Liver (tissue), 9 donors: ENCODE results near the gene MORN3. TPM values are rescaled to one million over a fixed set of nuclear protein-coding genes. Genes with fewer than 3 reads are reported as not detected.

ENCODE experiments used
- DNase-seq: peaks from one replicate; pipeline ENCODE4 v3.0.0-alpha.2; 2017; ENCODE audit warnings: low spot score
- H3K27ac ChIP-seq, 2 donors: one replicate each; pipeline ENCODE4 v1.7.0; 2013; ENCODE audit warnings: inconsistent platforms in 2 of 2, low read length in 2 of 2, control low read depth in 1 of 2, low read depth in 1 of 2, mild to moderate bottlenecking in 1 of 2
- H3K27me3 ChIP-seq, 4 donors: one replicate each; pipeline versions ENCODE4 v1.6.1 to v1.7.0; 2013; ENCODE audit warnings: low read length in 3 of 4, inconsistent platforms in 1 of 4, mild to moderate bottlenecking in 1 of 4, moderate library complexity in 1 of 4; ENCODE audit not compliant: control insufficient read depth in 4 of 4, insufficient read depth in 4 of 4
- H3K36me3 ChIP-seq, 4 donors: one replicate each; pipeline versions ENCODE4 v1.6.1 to v1.7.0; 2013; ENCODE audit warnings: low read length in 3 of 4, mild to moderate bottlenecking in 3 of 4, low read depth in 1 of 4, moderate library complexity in 1 of 4; ENCODE audit not compliant: control insufficient read depth in 4 of 4, insufficient read depth in 3 of 4
- H3K4me1 ChIP-seq, 4 donors: one replicate each; pipeline versions ENCODE4 v1.6.1 to v1.7.0; 2013; ENCODE audit warnings: low read length in 3 of 4, mild to moderate bottlenecking in 3 of 4, moderate library complexity in 1 of 4; ENCODE audit not compliant: control insufficient read depth in 4 of 4, insufficient read depth in 4 of 4
- H3K4me3 ChIP-seq, 3 donors: one replicate each; pipeline versions ENCODE4 v1.6.1 to v1.7.0; 2013; ENCODE audit warnings: low read length in 3 of 3, control low read depth in 1 of 3, low read depth in 1 of 3, mild to moderate bottlenecking in 1 of 3
- H3K9ac ChIP-seq, 2 donors: one replicate each; pipeline ENCODE4 v1.7.0; 2013; ENCODE audit warnings: low read length in 2 of 2, mild to moderate bottlenecking in 2 of 2, moderate library complexity in 2 of 2, control low read depth in 1 of 2, low read depth in 1 of 2
- H3K9me3 ChIP-seq, 4 donors: one replicate each; pipeline versions ENCODE4 v1.6.1 to v1.7.0; 2013; ENCODE audit warnings: low read length in 3 of 4; ENCODE audit not compliant: control insufficient read depth in 4 of 4
- EGR1 ChIP-seq, 2 donors: IDR thresholded peaks; 2 replicates each; pipeline ENCODE4 v1.6.1; 2016 to 2018; ENCODE audit warnings: antibody characterized with exemption in 2 of 2, low read depth in 2 of 2
- HNF4A ChIP-seq, 2 donors: conservative IDR thresholded peaks; 2 replicates each; pipeline ENCODE4 v1.6.1; 2016; ENCODE audit warnings: antibody characterized with exemption in 2 of 2, mild to moderate bottlenecking in 2 of 2
- HNF4G ChIP-seq: IDR thresholded peaks from 2 replicates; pipeline ENCODE4 v1.6.1; 2016; ENCODE audit warnings: antibody characterized with exemption
- NR2F2 ChIP-seq: IDR thresholded peaks from 2 replicates; pipeline ENCODE4 v1.6.1; 2016; ENCODE audit warnings: antibody characterized with exemption
- RXRA ChIP-seq, 2 donors: IDR thresholded peaks; 2 replicates each; pipeline ENCODE4 v1.6.1; 2017 to 2018; ENCODE audit warnings: antibody characterized with exemption in 2 of 2, mild to moderate bottlenecking in 1 of 2
- YY1 ChIP-seq: IDR thresholded peaks from 2 replicates; pipeline ENCODE4 v1.6.1; 2016; ENCODE audit warnings: antibody characterized with exemption, mild to moderate bottlenecking
- WGBS: extraction: QIAGEN DNeasy Blood & Tissue Kit; methylation state at CpG from one replicate; pipeline ENCODE4 v1.1.7; 2013; 5-methylcytosine and 5-hydroxymethylcytosine counted together
- polyA plus RNA-seq, 2 donors: library from polyadenylated mRNA; stranded (reverse) in 1 of 2; unstranded in 1 of 2; fragments of 200-250 nt in 1 of 2; fragments of >200 nt in 1 of 2; fragmentation: Nextera tagmentation in 1 of 2; extraction: Ambion mirVana in 1 of 2; gene quantifications; one replicate each; pipeline versions ENCODE4 v1.2.1 to v1.2.3, GENCODE V29; 2013 to 2015
- total RNA-seq, 2 donors: library from RNA; depleted of rRNA; stranded (reverse); fragments of >200 nt; gene quantifications; one replicate each; pipeline ENCODE4 v1.2.3, GENCODE V29; 2014
- TF ChIP-seq, protein P1 (sequence below): fragments of 150-350 bp; IDR thresholded peaks from 2 replicates; pipeline ENCODE4 v1.5.1; 2017; ENCODE audit warnings: improper control_type of control experiment, low read depth, low read length; ENCODE audit not compliant: missing input control
- TF ChIP-seq, protein P2 (sequence below): IDR thresholded peaks from 2 replicates; pipeline ENCODE4 v1.6.1; 2016; ENCODE audit warnings: antibody characterized with exemption, mild to moderate bottlenecking
- TF ChIP-seq, protein P3 (sequence below): IDR thresholded peaks from 2 replicates; pipeline ENCODE4 v1.6.1; 2016; ENCODE audit warnings: antibody characterized with exemption
- TF ChIP-seq, protein P4 (sequence below): IDR thresholded peaks from 2 replicates; pipeline ENCODE4 v1.6.1; 2016; ENCODE audit warnings: antibody characterized with exemption
- donor health status: healthy.
- donor health status: healthy.
- donor health status: healthy.
- donor health status: healthy.
- donor health status: healthy.

Gene MORN3, protein sequence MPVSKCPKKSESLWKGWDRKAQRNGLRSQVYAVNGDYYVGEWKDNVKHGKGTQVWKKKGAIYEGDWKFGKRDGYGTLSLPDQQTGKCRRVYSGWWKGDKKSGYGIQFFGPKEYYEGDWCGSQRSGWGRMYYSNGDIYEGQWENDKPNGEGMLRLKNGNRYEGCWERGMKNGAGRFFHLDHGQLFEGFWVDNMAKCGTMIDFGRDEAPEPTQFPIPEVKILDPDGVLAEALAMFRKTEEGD
- total RNA-seq (under 1 TPM; 0.05 to 0.08 TPM), polyA plus RNA-seq (under 1 TPM; 0.06 to 0.13 TPM)

DNA sequence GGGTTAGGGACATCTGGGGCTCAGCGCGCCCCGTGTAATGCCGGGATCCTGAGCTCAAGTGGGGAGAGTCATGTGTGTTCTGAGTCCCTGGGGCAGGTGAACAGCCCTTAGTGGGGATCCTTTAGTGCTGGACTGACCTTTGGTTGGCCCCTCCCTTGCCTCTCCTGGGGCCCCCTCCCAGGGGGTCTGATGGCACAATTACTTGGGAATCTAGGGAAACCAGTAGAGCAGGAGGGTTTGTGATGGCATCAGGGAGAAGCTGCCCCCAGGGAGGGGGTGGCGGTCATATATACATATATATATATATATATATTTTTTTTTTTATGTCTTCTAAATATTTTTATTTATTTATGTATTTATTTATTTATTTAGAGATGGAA lies at the start of gene MORN3:
TSS of gene MORN3 (minus strand) at position 134 of the 380 bp plus-strand sequence. CDS start 171 bp downstream, outside the sequence.
- Histone ChIP-seq H3K36me3 (no peaks in the 10 kb centered on the region), H3K27ac (no peak within 1 kb of the TSS), H3K4me1 (peaks cover 3 to 15% (median 8%) of the 10 kb centered on the region in 4 donors), H3K4me3 (no peak within 1 kb of the TSS), H3K9ac (no peak within 1 kb of the TSS), H3K27me3 (no peaks in the 10 kb centered on the region), H3K9me3 (no peaks in the 10 kb centered on the region)
- TF ChIP-seq EGR1 (IDR thresholded peaks at IDR 0.05; ENCODE audit: low read depth in 2 of 2) = no peak
- TF ChIP-seq, protein P1, sequence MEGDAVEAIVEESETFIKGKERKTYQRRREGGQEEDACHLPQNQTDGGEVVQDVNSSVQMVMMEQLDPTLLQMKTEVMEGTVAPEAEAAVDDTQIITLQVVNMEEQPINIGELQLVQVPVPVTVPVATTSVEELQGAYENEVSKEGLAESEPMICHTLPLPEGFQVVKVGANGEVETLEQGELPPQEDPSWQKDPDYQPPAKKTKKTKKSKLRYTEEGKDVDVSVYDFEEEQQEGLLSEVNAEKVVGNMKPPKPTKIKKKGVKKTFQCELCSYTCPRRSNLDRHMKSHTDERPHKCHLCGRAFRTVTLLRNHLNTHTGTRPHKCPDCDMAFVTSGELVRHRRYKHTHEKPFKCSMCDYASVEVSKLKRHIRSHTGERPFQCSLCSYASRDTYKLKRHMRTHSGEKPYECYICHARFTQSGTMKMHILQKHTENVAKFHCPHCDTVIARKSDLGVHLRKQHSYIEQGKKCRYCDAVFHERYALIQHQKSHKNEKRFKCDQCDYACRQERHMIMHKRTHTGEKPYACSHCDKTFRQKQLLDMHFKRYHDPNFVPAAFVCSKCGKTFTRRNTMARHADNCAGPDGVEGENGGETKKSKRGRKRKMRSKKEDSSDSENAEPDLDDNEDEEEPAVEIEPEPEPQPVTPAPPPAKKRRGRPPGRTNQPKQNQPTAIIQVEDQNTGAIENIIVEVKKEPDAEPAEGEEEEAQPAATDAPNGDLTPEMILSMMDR = no peak
- no peak for TF ChIP-seq NR2F2
- TF ChIP-seq, protein P2, sequence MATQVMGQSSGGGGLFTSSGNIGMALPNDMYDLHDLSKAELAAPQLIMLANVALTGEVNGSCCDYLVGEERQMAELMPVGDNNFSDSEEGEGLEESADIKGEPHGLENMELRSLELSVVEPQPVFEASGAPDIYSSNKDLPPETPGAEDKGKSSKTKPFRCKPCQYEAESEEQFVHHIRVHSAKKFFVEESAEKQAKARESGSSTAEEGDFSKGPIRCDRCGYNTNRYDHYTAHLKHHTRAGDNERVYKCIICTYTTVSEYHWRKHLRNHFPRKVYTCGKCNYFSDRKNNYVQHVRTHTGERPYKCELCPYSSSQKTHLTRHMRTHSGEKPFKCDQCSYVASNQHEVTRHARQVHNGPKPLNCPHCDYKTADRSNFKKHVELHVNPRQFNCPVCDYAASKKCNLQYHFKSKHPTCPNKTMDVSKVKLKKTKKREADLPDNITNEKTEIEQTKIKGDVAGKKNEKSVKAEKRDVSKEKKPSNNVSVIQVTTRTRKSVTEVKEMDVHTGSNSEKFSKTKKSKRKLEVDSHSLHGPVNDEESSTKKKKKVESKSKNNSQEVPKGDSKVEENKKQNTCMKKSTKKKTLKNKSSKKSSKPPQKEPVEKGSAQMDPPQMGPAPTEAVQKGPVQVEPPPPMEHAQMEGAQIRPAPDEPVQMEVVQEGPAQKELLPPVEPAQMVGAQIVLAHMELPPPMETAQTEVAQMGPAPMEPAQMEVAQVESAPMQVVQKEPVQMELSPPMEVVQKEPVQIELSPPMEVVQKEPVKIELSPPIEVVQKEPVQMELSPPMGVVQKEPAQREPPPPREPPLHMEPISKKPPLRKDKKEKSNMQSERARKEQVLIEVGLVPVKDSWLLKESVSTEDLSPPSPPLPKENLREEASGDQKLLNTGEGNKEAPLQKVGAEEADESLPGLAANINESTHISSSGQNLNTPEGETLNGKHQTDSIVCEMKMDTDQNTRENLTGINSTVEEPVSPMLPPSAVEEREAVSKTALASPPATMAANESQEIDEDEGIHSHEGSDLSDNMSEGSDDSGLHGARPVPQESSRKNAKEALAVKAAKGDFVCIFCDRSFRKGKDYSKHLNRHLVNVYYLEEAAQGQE = no peak
- TF ChIP-seq HNF4A (conservative IDR thresholded peaks at IDR 0.05) = no peak
- TF ChIP-seq, protein P3, sequence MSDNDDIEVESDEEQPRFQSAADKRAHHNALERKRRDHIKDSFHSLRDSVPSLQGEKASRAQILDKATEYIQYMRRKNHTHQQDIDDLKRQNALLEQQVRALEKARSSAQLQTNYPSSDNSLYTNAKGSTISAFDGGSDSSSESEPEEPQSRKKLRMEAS = no peak
- WGBS = 97% methylated on average over 5 of the region's 5 CpGs
- no peak for DNase-seq

DNA sequence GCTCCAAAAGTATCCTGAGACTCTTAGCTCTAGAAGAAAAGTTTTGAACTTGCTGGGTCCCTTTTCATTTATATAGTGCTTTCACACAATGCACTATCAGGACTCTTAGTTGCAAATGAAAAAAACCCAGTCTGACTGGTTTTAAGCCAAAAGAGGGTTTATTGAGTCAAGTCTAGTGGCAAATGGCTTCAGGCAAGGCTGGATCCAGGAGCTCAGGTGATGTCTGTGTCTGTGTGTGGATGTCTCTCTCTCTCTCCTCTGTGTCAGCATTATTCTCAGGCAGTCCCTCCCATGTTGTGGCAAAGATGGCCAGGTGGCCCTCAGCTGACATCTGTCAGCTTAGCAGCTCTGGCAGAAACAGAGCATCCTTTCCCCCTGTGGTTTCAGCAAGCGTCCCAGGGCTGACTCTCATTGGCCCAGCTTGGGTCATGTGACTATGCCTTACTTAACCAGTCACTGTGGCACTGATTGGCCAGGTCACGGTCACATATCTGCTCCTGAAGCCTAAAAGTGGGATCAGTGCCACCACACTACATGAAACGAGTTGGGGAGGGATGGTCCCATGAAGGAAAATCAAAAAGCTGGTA lies 49.3 kb upstream of the MORN3 start:
- Histone ChIP-seq H3K9ac (no peak overlapping the region), H3K36me3 (no peaks in the 10 kb centered on the region), H3K27ac (no peak overlapping the region), H3K9me3 (no peaks in the 10 kb centered on the region), H3K4me1 (peaks cover 0 to 3% (median 2%) of the 10 kb centered on the region in 4 donors), H3K4me3 (no peak overlapping the region), H3K27me3 (no peaks in the 10 kb centered on the region)
- WGBS = 87% methylated on average over 3 of the region's 3 CpGs
- DNase-seq = no peak
- TF ChIP-seq RXRA (IDR thresholded peaks at IDR 0.05) = no peak
- TF ChIP-seq, protein P2 = no peak
- TF ChIP-seq HNF4G = no peak
- TF ChIP-seq HNF4A (conservative IDR thresholded peaks at IDR 0.05) = no peak
- TF ChIP-seq, protein P4, sequence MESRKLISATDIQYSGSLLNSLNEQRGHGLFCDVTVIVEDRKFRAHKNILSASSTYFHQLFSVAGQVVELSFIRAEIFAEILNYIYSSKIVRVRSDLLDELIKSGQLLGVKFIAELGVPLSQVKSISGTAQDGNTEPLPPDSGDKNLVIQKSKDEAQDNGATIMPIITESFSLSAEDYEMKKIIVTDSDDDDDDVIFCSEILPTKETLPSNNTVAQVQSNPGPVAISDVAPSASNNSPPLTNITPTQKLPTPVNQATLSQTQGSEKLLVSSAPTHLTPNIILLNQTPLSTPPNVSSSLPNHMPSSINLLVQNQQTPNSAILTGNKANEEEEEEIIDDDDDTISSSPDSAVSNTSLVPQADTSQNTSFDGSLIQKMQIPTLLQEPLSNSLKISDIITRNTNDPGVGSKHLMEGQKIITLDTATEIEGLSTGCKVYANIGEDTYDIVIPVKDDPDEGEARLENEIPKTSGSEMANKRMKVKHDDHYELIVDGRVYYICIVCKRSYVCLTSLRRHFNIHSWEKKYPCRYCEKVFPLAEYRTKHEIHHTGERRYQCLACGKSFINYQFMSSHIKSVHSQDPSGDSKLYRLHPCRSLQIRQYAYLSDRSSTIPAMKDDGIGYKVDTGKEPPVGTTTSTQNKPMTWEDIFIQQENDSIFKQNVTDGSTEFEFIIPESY = no peak
- TF ChIP-seq YY1 = no peak
